NCI-H1436 (cell line): ENCODE measurements around the gene FBXO42.

Source experiments
- DNase-seq: peaks from one replicate; lab custom pipeline; 2025; lab: John Stamatoyannopoulos, UW

FBXO42 gene

DNA sequence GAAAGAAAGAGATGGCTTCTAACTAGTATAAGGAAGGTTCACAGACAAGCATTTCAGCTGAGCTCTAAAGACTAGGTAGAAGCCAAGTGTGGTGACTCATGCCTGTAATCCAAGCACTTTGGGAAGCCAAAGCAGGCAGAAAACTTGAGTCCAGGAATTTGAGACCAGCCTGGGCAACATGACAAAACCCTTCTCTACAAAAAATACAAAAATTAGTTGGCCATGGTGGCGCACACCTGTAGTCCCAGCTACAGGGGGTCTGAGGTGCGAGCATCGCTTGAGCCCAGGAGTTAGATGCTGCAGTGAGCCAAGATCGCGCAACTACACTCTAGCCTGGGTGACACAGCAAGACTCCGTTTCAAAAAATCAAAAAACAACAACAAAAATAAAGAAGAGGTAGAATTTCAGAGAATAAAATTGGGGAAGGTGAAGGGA, 27.8 kb downstream of the FBXO42 start:
- no peak for DNase-seq

DNA sequence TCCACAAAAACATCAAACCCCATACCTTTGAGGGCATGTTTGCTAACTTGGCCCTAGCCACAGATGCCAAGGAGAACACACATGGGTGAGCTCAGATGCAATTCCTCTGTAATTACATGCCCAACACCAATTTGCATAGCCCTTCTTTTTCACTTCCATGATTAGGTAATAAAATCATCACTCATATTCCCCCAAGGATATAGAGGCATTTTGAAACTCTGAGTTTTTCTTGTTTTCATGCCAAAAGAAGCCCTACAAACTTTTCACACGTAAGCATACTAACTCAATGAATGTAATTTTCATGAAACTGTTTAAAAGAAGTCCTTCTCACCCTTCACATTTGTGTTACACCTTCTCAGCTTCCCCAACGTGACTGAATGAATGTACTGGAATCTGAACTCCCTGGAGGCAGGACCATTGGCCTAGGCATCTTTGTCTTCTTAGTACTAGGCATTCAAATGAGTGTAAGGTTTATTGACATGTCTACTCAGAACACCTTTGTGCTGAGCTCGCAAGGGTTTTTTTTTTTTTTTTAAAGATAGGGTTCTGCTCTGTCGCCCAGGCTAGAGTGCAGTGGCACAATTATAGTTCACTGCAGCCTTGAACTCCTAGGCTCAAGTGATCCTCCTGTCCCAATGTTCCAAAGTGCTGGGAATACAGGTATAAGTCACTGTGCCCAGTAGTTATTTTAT, 31.0 kb downstream of the FBXO42 start:
- DNase-seq, result no peak

DNA sequence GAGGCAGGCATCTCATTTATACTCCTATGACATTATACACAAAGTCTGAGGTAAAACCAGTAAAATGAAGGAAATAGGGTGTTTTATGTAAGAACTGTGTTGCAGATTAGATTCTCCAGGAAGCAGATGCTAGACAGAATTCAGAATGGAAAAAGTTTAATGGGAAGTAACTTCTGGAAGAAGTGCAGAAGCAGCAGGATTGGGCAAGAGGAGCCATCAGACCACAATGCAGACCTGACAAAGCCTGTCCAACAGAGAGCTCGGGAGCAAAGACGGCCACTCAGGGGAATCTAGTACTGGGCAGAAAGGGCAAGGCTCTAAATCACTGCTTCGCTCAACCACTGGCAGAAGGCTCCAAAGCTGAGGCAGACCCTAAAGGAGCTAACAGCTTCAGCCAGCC, 33.7 kb downstream of the FBXO42 start:
- no peak for DNase-seq

DNA sequence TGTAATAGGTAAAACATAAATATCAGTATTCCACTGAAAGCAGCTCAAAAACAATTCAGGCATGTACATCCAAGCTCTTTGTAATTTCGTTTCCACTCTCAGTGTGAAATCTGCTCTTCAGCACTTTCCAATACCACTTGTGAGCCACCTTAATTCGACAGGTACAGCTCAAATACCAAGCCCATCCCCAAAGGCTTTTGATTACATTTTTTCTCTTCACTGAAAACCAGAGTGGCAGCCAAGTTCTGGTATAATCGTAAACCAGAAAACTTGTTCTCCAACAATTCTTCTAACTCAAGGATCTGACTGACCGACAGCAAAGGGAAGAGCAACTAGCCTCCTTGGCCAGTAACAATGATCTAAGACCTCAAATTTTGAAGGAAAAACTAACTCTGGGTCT, 36.8 kb downstream of the FBXO42 start:
- no peak for DNase-seq

DNA sequence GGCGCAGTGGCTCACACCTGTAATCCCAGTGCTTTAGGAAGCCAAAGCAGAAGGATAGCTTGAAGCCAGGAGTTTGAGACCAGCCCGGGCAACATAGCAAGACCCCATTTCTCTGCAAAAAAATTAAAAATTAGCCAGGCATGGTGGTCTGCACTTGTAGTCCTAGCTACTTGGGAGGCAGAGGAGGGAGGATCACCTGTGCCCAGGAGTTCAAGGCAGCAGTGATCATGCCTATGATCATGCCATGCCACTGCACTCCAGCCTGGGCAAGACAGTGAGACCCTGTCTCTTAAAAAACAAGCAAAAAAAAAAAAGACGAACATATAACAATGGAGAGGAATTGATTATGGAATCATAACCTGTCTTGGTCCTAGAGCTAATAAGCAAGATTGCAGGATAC, 45.1 kb downstream of the FBXO42 start:
- DNase-seq, result no peak

DNA sequence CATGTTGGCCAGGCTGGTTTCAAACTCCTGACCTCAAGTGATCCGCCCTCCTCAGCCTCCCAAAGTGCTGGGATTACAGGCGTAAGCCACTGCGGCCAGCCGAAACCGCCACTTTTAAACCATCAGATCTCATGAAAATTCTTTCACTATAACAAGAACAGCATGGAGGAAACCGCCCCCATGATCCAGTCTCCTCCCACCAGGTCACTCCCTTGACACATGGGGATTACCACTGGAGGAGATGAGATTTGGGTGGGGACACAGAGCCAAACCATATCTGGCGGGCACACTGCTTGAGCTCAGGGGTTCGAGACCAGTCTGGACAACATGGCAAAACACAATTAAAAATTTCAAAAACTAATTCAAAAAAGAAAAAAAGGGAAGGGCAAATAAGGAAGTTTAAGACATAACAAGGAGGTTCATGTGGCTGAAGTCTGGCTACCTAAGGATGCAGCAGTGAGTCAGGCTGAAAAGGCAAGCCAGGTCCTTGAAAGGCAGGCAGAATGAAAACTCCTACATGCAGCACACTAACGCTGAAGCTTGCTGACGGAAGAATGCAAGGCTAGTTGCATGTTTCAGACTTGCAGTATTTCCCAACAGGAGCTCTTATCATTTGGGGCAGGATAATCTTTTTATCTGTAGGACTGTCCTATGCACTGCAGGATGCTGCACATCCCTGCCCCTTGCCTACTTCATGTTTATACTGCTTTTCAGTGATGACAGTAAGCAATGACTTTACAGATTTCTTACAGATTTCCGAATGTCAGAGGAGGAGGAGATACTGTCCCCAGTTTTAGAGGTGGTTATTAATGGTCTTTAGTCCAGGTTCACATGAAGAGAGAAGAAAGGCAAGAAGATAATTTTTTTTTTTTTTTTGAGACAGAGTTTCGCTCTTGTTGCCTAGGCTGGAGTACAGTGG, 49.3 kb downstream of the FBXO42 start:
- DNase-seq, result no peak

DNA sequence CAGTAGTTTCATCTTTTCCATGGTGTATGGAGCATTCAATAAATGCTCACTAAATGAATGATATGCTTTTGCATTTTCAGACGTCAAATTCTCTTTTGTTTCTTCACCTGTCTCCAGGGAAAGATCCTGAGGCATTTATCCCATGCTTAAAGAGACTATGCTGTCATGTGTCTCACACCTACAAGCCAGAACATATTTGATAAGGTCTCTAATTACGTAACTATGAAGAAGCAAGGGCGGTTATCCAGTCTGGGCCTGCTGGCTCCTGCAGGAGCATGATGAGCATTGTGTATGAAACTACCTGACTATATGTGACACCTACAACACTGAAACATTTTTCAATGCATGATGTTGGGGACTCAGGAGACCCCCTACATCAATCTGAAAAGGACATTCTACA, 51.8 kb downstream of the FBXO42 start:
- no peak for DNase-seq

DNA sequence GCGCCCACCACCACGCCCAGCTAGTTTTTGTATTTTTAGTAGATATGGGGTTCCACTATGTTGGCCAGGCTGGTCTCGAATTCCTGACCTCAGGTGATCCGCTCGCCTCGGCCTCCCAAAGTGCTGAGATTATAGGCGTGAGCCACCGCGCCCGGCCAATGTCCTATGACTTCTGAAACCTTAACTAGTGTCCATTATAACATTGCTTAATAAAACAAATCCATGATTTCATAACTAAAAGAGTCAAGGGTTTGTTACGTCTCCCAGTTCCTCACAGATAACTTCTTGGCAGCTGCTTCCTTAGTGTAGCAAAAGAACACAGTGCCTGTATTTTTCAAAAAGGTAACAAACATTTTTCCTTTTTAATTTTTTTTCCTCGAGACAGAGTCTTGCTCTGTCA, 53.6 kb downstream of the FBXO42 start:
- no peak for DNase-seq

DNA sequence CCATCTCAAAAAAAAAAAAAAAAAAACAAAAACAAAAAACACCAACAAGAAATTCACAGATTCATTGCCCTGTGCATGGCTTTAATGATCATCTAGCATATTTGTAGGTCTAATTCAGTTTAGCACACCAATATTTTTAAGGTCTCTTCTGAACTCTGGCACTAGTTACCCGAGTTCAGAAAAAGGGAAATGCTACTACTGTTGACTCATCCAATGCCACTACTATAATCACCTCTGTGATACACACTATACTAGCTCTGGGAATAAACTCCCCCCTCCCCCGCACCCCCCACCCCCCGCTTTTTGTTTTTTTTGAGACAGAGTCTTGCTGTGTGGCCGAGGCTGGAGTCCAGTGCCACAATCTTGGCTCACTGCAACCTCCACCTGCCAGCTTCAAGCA, 55.6 kb downstream of the FBXO42 start:
- no peak for DNase-seq

DNA sequence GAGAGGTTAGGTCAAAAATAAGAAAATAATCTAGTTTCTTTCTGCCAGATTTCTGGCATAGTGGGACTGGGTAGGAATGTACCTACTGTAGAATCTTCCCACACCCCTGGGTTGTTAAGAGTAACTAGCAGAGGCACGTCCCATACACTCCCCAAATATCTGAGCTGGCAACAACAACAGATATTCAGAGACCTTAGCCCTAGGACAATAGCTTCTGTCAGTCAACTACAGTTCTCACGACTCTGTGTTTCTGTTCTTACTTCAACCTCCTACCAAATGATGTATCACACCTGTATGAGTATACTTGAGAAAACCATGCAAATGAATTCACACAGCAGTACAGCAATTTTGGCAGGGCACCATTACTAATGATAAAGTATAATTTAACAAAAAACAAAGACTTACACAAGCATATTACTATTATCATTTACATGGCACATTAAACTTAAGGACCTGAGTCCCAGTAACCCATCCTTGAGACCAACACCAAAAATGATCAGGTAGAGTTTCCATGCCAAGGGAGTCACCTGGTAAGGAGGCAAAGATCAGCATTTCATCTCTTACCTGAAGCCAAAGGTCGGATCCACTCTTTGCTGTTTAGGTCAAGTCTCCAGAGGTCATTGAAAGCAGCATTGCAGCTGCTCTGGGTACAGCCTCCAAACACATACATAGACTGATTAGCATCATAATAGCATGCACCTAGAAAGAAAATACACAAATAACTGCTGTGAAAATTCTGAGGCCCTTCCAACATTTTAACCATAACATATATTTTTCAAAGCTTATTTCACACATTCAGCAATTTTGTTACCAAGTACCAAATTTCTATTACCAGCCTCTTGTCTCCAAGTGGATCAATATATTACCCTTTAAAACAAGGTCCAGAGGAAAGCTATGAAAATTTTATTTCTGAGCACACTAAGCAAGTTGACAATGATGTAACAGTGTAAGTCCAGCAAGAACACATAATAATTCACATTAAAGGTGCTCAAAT, 57.8 kb downstream of the FBXO42 start:
- no peak for DNase-seq

DNA sequence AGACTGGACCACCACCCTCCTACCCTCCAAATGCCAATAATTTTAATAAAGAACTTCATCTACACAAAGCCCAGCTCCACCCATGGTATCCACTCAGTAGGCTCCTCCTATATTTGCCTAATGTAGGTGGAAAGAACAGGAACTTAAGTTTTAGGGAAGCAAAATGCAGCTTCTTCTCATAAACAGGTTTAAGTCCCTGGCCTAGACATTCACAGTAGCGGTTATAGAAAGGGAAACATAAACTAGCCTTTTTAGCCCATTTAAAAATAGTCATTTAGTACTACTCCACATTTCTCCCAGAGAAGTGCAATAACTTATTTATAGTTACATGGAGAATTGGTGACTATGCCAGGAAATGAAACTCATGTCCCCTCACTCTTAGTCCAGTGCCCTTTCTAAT, 58.7 kb downstream of the FBXO42 start:
- no peak for DNase-seq

DNA sequence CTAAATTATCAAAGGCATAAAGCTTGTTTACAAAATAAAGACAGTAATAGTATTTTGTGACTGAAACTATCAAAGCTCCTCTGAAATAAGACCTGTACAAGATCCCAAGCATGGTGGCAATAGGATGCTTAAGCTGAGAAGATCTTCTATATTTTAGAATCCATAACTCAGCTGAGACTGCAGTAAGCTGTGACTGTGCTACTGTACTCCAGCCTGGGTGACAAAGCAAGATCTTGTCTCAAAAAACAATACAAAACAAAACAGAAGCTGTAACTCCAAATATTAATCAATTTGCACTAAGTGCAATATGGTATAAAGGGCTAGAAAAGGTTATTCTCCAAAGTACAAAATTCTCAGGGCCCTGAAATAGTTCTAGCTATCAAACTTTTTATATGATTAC, 59.5 kb downstream of the FBXO42 start:
- no peak for DNase-seq

DNA sequence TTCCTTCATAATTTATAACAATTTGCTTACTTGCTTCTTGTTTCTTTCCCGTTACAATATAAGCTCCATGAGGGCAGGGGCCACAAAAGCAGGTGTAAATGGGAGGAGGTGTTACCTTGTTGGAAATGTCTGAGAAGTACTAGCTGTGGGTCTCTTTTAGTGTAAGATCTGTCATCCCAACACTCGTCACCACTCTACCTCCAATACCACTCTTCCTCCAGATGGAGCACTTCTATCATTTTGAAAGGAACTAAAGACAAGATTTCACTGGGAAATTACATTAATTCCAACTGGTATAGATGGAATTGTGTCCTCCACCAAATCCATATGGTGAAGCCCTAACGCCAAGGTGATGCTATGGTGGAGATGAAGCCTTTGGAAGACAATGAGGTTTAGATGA, 62.3 kb downstream of the FBXO42 start:
- no peak for DNase-seq

DNA sequence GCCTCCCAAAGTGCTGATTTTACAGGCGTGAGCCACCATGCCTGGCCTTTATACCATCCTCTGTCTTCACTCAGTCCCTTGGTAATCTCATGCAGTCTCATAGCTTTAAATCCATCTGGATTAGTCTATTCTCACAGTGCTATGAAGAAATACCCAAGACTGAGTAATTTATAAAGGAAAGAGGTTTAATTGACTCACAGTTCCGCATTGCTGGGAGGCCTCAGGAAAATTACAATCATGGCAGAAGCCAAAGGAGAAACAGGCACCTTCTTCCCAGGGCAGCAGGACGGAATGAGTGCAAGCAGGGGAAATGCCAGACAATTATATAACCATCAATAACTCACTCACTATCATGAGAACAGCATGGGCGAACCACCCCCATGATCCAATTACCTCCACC, 66.2 kb downstream of the FBXO42 start:
- DNase-seq, result no peak

DNA sequence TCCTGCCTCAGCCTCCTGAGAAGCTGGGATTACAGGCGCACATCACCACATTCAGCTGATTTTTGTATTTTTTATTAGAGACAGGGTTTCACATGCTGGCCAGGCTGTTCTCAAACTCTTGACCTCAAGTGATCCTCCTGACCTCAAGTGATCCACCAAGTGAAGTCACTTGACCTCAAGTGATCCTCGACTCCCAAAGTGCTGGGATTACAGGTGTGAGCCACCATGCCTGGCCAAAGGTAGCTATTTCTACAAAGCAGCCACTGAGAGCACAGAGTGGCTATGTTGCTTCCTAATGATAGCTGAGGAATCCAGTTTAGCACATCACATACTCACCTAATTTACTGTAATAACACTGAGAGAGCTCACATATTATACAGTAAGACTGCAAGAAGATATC, 70.5 kb downstream of the FBXO42 start:
- no peak for DNase-seq

DNA sequence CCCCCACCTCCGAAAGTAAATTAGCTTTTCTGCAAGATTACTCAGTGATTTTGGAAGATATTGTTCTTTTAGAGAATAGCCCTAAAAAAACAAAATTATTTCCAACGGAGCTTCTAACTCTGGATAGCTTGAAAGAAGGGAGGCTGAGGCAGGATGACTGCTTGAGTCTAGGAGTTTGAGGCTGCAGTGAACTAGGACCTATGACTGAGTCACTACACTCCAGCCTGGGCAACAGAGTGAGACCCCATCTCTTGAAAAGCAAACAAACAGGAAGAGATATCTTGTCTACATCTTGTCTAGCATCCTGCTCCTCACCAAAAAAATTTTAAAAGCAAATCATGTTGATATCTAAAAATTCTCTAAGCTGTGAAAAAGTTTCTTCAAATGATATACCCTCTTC, 73.1 kb downstream of the FBXO42 start:
- no peak for DNase-seq

DNA sequence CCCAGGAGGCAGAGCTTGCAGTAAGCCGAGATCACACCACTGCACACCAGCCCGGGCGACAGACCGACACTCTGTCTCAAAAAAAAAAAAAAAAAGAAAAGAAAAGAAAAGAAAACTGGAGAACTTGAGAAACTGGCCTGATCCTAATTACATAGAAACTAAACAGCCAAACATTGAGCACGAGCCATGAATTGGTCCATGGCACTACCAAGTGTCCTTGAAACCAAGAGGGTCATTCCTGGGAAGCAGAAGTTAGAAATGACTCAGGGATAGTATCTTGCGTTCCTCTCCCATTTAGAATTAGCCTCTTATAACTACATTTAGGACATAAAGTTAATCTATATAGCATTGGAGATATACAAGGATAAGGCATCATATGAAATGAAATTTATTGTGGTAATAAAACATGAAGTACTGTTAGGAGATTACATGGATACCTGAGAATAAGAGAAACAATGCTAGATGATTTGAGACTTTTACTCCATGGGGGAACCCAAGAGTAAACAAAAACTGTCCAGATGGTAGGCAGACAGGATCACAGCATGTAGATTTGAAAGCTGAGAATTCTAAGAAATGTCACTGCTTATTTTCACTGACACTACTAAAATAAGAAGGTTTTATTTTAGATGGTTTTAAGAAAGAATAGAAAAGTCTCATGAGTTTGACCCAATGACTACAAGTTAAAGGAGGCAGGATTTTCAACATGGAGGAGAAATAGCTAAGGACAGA, 75.8 kb downstream of the FBXO42 start:
- DNase-seq, result no peak

DNA sequence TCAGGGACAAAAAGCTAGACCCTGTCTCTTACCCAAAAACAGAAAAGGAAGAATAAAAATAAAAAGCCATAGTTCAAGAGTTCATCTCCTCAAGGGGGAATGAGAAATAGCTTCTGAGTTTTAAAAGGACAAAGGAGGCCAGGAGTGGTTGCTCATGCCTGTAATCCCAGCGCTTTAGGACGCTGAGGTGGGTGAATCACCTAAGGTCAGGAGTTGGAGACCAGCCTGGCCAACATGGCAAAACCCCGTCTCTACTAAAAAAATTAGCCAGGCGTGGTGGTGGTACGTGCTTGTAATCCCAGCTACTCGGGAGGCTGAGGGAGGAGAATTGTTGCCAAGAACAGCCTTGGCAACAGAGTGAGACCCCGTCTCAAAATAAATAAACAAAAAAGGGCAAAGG, 76.7 kb downstream of the FBXO42 start:
- DNase-seq, result no peak

DNA sequence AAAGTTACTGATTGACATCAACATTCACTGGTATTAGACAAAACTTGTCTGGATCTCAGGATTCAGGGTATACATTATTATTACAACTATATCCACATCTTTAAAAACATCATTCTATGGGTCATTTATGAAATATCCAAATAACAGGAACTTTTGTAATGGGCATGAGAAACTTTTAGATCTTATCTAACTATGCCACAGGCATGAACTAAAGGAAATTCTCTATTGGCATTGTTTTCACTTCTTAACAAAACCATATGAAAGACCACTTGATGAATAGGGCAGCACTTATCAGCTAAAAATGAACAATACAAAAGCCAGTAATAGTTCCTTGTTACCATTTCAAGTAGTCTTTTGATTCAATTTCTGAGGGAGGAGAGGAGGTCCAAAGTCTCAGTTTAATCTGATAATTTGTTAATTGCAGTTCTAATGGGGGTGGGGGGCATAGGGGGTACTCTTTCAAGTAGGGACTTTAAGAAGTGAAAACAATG, 84.5 kb downstream of the FBXO42 start:
- no peak for DNase-seq

DNA sequence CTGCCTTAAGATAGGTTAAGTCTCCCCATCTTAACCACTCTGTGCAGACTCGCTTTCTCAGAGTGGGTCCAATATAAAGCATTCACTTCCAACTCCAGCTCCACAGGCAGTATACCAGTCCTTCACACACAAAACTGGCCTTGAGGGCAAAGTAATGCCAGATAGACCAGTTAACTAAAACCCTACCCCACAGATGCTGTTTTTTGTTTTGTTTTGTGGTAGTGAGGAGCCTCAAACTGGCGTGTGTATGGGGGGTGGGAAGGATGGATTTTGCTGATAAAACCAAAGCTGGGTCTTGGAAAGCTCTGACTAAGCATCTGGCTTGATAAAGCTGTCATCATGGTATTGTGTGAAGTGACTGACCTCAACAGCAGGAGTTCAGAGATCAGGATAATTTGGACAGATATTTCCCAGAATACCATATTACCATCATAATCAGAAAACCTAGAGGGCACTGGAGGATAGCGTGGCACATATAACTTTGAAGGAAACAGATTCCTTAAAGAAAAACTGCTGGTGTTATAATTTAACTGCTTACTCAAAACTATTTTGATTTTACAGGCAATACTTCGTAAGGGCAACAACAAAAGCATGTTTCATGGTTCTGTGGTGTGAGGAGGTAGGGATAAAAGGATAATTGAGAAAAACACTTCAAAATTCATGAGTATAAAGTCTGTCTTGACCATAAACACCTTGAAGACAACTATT, 85.7 kb downstream of the FBXO42 start:
- no peak for DNase-seq

DNA sequence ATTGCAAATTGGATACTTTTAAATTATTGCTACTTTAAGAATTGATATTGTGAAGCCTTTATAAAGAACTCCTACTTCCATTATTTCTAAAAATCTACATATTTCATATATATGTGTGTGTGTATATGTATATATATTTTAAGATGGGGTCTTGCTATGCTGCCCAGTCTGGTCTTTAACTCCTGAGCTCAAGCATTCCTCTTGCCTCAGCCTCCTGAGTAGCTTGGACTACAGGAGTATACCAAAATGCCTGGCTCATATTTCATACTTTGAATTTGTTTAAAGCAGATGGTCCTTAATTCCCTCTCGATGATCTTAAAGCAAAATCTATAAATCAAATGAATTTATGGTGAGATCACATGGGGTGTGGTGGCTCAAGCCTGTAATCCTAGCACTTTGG, 90.2 kb downstream of the FBXO42 start:
- no peak for DNase-seq
